Loucy (cell line): ENCODE measurements around the gene KCNJ12.
"Not testable (repeated sequence)": the region's sequence is repeated elsewhere in the genome, so short reads cannot be mapped to it uniquely, and the experiment has no call there.

Experiments
- CTCF ChIP-seq: fragments of 200-600 bp; sonication (generic); conservative IDR thresholded peaks from 2 replicates; pipeline ENCODE4 v1.5.1; 2014; ENCODE audit warnings: mild to moderate bottlenecking, antibody characterized with exemption, low read length
- EZH2phosphoT487 ChIP-seq: fragments of 200-600 bp; IDR thresholded peaks from 2 replicates; pipeline ENCODE4 v1.6.1; 2018; ENCODE audit warnings: antibody characterized with exemption, mild to moderate bottlenecking, moderate library complexity, borderline replicate concordance

GRCh38 chr17:21406616-21407404, 30.7 kb downstream of the KCNJ12 start:
- not testable (repeated sequence) for TF ChIP-seq CTCF, EZH2phosphoT487
